Measurements from ENCODE around the gene PTPRD.

Gene PTPRD

DNA sequence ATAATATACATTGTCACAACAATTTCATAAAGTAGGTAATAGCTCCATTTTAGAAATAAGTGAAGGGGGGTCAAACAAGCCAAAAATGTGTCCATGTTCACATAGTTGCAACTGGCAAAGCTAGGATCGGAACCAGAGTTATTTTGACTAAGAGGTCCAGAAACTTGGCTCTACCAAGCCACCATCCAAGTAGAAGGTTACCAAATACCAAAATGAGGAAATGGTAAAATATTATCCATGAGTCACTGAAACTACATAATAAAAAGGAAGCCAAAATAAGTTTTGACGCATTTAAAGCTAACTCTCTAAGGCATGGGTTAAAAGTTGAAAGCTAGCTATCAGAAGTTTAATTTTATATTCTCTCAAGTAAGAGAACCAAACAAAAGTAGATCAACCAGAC is 1926.3 kb downstream of the PTPRD start:
- no peak for DNase-seq (ENCODE audit: low read depth)
- TF ChIP-seq CTCF (conservative IDR thresholded peaks at IDR 0.05; ENCODE audit: low read depth, low read length), result no peak
- no peak overlapping the region for H3K4me3 ChIP-seq (ENCODE audit: low read depth, low read length)

- no peak overlapping the region for H3K4me3 ChIP-seq (ENCODE audit: low read depth, low read length)
- DNase-seq (ENCODE audit: low read depth), result no peak
- TF ChIP-seq CTCF (conservative IDR thresholded peaks at IDR 0.05; ENCODE audit: low read depth, low read length), result no peak
Observed at GRCh38 chr9:8685825-8686224, 1927.0 kb downstream of the PTPRD start.

GRCh38 chr9:8684978-8685708 is 1927.7 kb downstream of the PTPRD start:
- no peak overlapping the region for H3K4me3 ChIP-seq (ENCODE audit: low read depth, low read length)
- no peak for TF ChIP-seq CTCF (conservative IDR thresholded peaks at IDR 0.05; ENCODE audit: low read depth, low read length)
- DNase-seq (ENCODE audit: low read depth), result peak; percentile 9

GRCh38 chr9:8683496-8683895 is 1929.3 kb downstream of the PTPRD start:
- no peak for DNase-seq (ENCODE audit: low read depth)
- H3K4me3 ChIP-seq (ENCODE audit: low read depth, low read length), result no peak overlapping the region
- TF ChIP-seq CTCF (conservative IDR thresholded peaks at IDR 0.05; ENCODE audit: low read depth, low read length), result no peak

GRCh38 chr9:8680658-8681057 is 1932.1 kb downstream of the PTPRD start:
- H3K4me3 ChIP-seq (ENCODE audit: low read depth, low read length), result no peak overlapping the region
- no peak for TF ChIP-seq CTCF (conservative IDR thresholded peaks at IDR 0.05; ENCODE audit: low read depth, low read length)
- no peak for DNase-seq (ENCODE audit: low read depth)

- TF ChIP-seq CTCF (conservative IDR thresholded peaks at IDR 0.05; ENCODE audit: low read depth, low read length), result no peak
Observed at GRCh38 chr9:8680157-8680556, 1932.6 kb downstream of the PTPRD start.

GRCh38 chr9:8679371-8679822 is 1933.4 kb downstream of the PTPRD start:
- TF ChIP-seq CTCF (conservative IDR thresholded peaks at IDR 0.05; ENCODE audit: low read depth, low read length), result no peak
- no peak overlapping the region for H3K4me3 ChIP-seq (ENCODE audit: low read depth, low read length)
- DNase-seq (ENCODE audit: low read depth), result peak; percentile 27

More at GRCh38 chr9:8680157-8680556, 1932.6 kb downstream of the PTPRD start:
- no peak for DNase-seq (ENCODE audit: low read depth)
- H3K4me3 ChIP-seq (ENCODE audit: low read depth, low read length), result no peak overlapping the region

Measured in choroid plexus epithelial cell (primary cell).